Activated naive CD4-positive, alpha-beta T cell treated with anti-CD3 and anti-CD28 coated beads, Interleukin-2, amount 50 U/mL, for 72 hours (primary cell): ENCODE data around the gene SUN5. TPM values are rescaled to one million over a fixed set of nuclear protein-coding genes. Genes with fewer than 3 reads are reported as not detected.
A peak's percentile ranks its signal among the peaks of the same experiment; 100 is the strongest.
"Not testable (repeated sequence)": the region's sequence is repeated elsewhere in the genome, so short reads cannot be mapped to it uniquely, and the experiment has no call there.

Source experiments
- ATAC-seq, 2 donors: fragments of 150-1000 bp; cut with Tn5 transposase; 2 replicates each; pipeline ENCODE4 v1.10.0; 2021; ENCODE audit warnings: mild to moderate bottlenecking in 2 of 2, moderate library complexity in 2 of 2
- DNase-seq, 2 donors: peaks; one replicate each; pipeline ENCODE4 v3.0.0; 2021 to 2022; ENCODE audit warnings: low spot score in 2 of 2
- H3K27ac Mint-ChIP-seq, 2 donors: one replicate each; pipeline ENCODE4 v1.8.0; 2022; ENCODE audit warnings: mild to moderate bottlenecking in 2 of 2, mixed read lengths in 2 of 2
- H3K36me3 Mint-ChIP-seq, 2 donors: one replicate each; pipeline ENCODE4 v1.8.0; 2022; ENCODE audit warnings: mixed read lengths in 2 of 2
- H3K9me3 Mint-ChIP-seq, 2 donors: one replicate each; pipeline ENCODE4 v1.8.0; 2022; ENCODE audit warnings: mixed read lengths in 2 of 2
- total RNA-seq, 2 donors: library from RNA; stranded (reverse); gene quantifications; one replicate each; pipeline ENCODE4 v1.2.3, GENCODE V29; 2022

SUN5 gene, protein sequence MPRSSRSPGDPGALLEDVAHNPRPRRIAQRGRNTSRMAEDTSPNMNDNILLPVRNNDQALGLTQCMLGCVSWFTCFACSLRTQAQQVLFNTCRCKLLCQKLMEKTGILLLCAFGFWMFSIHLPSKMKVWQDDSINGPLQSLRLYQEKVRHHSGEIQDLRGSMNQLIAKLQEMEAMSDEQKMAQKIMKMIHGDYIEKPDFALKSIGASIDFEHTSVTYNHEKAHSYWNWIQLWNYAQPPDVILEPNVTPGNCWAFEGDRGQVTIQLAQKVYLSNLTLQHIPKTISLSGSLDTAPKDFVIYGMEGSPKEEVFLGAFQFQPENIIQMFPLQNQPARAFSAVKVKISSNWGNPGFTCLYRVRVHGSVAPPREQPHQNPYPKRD
- total RNA-seq = not detected

DNA sequence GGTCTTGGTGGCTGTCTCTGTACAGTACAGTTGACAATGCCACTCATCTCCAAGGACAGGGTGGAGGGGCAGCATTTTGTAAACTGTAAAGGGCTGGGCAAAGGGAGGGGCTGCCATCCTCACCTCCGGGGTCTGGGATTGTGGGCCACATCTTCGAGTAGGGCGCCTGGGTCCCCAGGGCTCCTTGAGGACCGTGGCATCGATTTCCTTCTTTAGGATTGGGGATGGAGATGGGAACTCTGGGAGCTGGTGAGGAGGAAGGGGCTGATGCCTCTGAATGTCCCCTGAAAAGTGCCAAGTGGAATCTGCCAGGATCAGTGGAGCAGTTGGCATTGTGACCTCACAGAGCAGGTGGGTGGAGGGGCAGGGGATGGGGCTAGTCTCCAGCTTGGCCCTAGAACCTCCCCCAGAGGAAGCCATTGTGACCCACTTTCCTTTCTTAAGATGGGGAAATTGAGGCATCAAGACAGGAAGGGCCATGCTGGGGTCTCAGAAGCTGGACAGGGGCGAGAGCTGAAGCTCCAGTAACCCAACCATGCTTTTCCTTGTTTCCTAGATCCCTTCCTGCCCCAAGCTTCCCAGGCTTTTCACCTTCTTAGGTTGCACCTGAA is at the start of gene SUN5:
SUN5 (minus strand) TSS at position 293 of the 611 bp plus-strand sequence; CDS start at position 200, 93 bp downstream.
- Mint-ChIP-seq H3K27ac (peak within 1 kb of the TSS in 1 of 2 donors; percentile 48), H3K36me3 (no peaks in the 10 kb centered on the region), H3K9me3 (peaks cover 0 to 4% of the 10 kb centered on the region in 2 donors)
- no peak for DNase-seq
- ATAC-seq = no peak

DNA sequence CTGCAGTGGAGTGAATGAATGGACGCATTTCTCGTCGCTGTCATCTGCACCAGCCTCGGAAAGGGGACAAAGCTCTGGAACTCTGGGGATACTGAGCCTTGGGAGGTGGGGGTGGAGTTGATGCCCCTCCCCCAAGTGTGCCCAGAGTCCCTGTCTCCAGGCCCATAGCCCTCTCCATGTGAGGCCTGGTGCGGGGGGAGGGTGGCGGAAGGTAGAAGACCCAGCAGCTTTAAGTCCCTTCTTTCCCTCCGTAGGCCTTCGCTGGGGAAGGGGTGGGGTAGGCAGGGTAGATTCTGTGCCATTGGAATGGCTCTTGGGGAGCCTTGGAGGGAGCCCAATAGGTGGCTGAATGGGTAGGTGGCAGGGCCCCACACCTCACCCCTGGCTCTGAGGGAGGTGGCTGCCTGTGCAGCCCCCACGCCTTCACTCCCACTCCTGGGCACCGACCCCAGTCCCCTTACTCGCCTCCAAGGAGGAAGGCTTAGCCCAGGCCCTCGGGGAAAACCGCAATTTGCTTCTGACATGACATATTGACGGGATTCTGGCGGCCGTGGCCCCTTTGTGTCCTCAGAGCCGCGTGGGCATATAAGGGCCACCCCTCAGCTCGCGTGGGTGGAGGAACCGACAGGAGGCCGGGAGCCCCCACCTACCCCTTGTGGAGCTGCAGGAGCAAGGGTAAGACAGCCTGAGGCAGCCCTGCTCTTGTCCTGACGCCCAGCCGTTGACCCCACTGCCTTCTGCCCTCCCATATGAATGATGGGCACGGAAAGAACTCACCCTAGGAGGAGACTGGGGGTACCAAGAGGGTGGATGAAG is 49.3 kb upstream of the SUN5 start, which contains the start of gene BPIFB3:
BPIFB3 (plus strand) TSS at position 613 of the 816 bp plus-strand sequence. CDS start 1,533 bp downstream, outside the sequence.
- H3K36me3 Mint-ChIP-seq = no peaks in the 10 kb centered on the region

DNA sequence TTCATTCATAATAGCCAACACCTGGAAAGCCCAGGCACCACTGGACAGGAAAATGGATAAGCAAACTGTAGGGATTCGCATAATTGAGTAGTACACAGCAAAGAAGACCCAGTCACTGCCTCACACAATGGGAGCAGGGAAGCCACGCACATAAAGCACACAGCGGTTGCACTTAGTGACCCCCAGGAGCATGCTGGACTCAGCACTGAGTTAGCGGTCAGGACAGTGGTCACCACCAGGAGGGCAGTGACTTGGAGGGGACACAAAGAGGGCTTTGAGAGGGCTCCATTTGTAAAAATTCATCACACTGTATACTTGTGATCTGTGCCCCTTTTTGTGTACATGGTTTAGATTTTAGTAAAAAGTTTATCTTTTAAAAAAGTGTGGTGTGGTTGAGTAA is 47.1 kb upstream of the SUN5 start:
- DNase-seq (no peak), ATAC-seq (no peak)
- no peak overlapping the region for H3K27ac Mint-ChIP-seq
- H3K36me3 Mint-ChIP-seq = no peaks in the 10 kb centered on the region
- no peaks in the 10 kb centered on the region for H3K9me3 Mint-ChIP-seq

More for the DNA sequence above, 49.3 kb upstream of the SUN5 start, which contains the start of gene BPIFB3:
- Mint-ChIP-seq H3K9me3 (no peaks in the 10 kb centered on the region), H3K27ac (peak within 1 kb of the TSS in 1 of 2 donors; percentile 37)
- ATAC-seq (no peak), DNase-seq (no peak)

DNA sequence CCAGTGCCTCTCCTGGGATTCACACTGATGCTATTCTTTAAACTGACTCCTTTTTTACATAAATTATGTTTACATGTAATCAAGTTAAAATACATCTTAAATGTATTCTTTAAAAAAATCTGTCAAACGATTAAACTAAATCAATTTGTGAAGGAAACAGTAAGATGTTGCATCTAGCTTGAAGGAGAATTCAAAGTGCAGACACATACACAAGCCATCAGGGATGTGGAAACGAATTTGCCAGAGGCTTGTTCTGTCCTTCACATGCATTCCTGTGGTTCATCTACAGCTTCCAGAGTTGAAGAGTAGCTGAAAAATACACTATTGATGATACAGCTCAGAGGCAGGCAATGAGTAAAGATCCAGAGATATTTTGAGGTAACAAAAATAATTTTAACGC is 42.2 kb upstream of the SUN5 start:
- ATAC-seq (no peak), DNase-seq (no peak)
- Mint-ChIP-seq H3K27ac (no peak overlapping the region), H3K36me3 (peaks cover 6 to 12% of the 10 kb centered on the region in 2 donors), H3K9me3 (peaks cover 12% of the 10 kb centered on the region in 2 donors)

DNA sequence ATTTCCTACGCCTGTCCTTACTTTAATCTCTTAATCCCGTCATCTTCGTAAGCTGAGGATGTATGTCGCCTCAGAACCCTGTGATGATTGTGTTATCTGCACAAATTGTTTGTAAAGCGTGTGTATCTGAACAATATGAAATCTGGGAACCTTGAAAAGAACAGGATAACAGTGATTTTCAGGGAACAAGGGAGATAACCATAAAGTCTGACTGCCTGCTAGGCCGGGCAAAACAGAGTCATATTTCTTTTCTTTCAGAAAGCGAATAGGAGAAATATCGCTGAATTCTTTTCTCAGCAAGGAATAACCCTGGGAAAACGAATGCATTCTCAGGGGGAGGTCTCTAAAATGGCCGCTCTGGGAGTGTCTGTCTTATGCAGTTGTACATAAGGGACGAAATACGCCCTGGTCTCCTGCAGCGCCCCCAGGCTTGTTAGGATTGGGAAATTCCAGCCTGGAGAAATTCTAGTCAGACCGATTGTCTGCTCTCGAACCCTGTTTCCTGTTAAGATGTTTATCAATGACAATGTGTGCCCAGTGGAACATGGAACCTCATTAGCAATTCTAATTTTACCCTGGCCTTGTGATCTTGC is 41.0 kb upstream of the SUN5 start:
- not testable (repeated sequence) for H3K27ac Mint-ChIP-seq, DNase-seq, ATAC-seq
- peaks cover 6 to 12% of the 10 kb centered on the region in 2 donors for H3K36me3 Mint-ChIP-seq
- H3K9me3 Mint-ChIP-seq = peaks cover 12% of the 10 kb centered on the region in 2 donors

DNA sequence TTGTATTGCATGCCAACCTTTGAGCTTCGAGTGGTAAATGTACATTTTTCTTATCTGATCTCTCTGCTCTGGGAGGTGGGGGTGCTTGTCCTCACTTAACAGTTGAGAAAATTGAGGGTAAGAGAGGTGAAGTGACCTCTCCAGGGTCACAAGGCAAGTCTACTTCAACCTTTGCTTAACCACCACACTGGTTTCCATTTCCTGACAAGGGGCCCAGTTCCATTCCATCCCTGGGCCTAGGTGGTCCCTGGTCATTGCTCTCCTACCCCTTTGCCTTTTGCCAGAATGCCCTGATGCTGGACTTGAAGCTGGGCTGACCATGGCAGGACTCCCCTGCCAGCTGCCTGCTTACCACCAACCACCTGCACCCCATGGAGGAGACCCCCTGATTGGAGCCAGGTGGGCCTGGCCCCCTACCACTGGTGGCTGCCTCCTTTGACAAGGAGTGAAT is 39.5 kb upstream of the SUN5 start:
- no peak overlapping the region for H3K27ac Mint-ChIP-seq
- DNase-seq (no peak), ATAC-seq (no peak)
- peaks cover 6 to 12% of the 10 kb centered on the region in 2 donors for H3K36me3 Mint-ChIP-seq
- H3K9me3 Mint-ChIP-seq = peaks cover 12% of the 10 kb centered on the region in 2 donors

DNA sequence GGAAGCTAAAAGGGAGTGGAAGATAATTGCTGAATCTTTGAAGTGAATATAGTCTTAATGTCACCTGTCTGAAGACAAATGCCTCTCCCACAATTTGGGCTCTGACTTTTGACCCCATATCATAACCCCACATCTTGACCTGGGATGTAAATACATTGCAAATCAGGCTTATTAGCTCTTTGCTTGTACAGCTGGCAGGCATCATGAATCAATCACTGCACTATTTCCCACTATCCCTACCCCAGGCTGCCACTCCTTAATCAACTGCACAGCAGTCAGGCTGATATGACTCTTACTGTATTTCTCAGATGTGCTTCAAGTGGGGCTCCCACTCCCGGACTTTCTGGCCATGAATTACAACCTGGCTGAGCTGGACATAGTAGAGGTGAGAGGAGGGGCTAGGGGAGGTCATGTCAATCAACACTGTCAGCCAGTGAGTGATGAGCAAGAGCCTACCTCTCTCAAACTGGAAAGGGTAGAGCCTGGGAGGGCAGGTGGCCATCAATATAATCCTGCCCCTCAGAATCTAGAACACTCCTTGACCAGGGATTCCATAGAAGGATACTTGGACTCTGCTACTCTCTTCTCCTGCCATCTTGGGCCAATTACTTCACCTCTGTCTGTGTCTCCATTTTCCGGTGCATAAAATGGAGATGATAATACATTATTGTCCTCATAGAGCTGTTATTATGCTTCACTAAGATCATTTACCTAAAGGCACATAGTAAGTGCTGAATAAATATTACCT is 38.9 kb upstream of the SUN5 start:
- H3K36me3 Mint-ChIP-seq = peaks cover 6 to 12% of the 10 kb centered on the region in 2 donors
- no peak overlapping the region for H3K27ac Mint-ChIP-seq
- DNase-seq (no peak), ATAC-seq (no peak)
- peaks cover 12 to 17% of the 10 kb centered on the region in 2 donors for H3K9me3 Mint-ChIP-seq

DNA sequence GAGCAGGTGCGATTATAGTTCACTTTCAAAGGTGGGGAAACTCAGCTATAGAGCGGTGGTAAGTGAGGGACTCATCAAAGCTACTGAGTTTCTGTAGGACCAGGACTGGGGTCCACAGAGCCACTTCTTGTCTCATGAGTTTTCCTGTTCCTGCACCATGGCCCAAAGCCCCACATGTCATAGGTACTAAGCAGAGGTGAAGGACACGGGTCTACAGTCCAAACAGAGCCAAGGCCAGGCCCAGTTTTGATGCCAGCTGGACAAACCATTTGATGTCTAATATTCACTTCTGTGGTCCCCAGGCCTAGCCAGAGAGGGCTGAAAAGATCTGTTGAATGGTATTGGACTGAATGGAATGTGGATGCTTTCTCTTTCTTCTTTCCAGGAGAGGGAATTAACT is 38.2 kb upstream of the SUN5 start:
- no peak for DNase-seq
- no peak overlapping the region for H3K27ac Mint-ChIP-seq
- ATAC-seq = no peak
- peaks cover 12 to 22% of the 10 kb centered on the region in 2 donors for H3K9me3 Mint-ChIP-seq
- peaks cover 6 to 12% of the 10 kb centered on the region in 2 donors for H3K36me3 Mint-ChIP-seq

DNA sequence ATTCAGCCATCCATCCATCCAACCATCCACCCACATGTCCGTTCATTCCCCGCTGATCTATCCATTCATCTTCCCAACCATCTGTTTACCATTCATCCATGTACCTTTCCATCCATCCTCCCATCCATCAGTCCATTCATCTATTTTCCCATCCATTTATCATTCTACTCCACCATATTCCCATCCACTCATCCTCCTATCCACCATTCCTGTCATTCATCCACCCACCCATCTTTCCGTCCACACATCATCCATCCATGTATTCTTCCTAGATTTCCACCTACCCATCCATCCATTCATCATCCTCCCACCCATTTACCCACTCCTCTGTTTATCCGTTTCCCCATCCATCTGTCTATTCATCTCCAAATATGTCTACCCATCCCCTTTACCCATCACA is 34.0 kb upstream of the SUN5 start:
- ATAC-seq (no peak), DNase-seq (no peak)
- Mint-ChIP-seq H3K27ac (no peak overlapping the region), H3K9me3 (peaks cover 2 to 12% of the 10 kb centered on the region in 2 donors), H3K36me3 (no peaks in the 10 kb centered on the region)

DNA sequence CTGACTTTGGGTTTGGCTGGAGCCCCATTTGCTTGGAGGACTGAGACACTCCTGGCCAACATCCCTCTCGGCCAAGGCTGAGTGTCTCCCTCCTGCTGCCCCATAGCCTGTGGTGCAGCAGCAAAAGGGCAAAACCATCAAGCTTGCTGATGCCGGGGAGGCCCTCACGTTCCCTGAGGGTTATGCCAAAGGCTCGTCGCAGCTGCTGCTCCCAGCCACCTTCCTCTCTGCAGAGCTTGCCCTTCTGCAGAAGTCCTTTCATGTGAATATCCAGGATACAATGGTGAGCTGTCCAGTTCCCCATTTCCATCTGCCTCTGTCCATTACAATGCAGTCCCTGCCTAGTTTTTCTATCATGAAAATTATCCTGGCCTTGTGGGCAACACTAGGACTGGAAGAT is 33.2 kb upstream of the SUN5 start:
- Mint-ChIP-seq H3K9me3 (peaks cover 4 to 14% of the 10 kb centered on the region in 2 donors), H3K27ac (no peak overlapping the region), H3K36me3 (no peaks in the 10 kb centered on the region)
- DNase-seq (no peak), ATAC-seq (no peak)

DNA sequence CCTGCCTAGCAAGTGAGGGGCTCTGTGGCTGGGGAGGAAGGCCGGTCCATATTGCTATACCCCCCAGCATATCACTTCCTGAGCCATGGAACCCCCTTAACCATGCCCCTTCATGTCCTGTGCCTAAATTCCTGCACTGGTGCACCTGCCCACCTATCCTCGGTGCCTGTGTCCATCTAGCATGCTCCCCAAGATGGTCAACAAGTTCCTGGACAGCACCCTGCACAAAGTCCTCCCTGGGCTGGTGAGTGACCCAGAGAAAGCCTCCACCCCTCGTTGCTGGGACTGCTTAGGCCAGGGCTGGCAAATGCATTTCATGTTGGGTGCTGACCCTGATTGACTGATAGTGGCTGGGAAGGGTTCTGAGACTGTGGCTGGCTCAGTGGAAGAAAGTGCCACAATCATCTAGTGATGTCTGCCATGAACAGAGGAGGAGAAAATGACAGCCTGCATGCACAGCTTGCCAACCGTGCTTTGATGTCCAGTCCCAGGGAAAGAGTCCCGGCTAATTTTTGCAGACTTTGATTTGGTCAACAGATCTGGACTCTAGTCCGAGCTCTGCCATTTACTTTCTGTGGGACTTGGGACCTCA is 30.8 kb upstream of the SUN5 start:
- Mint-ChIP-seq H3K36me3 (no peaks in the 10 kb centered on the region), H3K27ac (no peak overlapping the region), H3K9me3 (peaks cover 4 to 14% of the 10 kb centered on the region in 2 donors)
- DNase-seq (no peak), ATAC-seq (no peak)

DNA sequence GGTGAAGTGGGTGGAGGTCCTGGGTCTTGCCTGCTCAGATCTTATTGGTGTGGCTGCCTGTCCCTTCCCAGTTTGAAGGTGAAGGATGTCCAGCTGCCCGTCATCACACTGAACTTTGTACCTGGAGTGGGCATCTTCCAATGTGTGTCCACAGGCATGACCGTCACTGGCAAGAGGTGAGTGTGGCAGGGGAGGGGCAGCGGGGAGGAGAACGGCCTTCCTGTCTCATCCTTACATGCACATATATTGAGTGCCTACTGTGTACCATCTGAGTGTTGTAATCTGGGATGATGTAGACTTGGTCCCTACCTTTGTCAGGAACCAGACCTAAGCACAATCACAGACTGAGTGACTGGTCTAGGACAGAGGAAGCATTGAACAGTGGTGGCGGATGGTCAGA is 29.9 kb upstream of the SUN5 start:
- no peak overlapping the region for H3K27ac Mint-ChIP-seq
- ATAC-seq = no peak
- H3K36me3 Mint-ChIP-seq = no peaks in the 10 kb centered on the region
- H3K9me3 Mint-ChIP-seq = peaks cover 4 to 14% of the 10 kb centered on the region in 2 donors
- DNase-seq = no peak

DNA sequence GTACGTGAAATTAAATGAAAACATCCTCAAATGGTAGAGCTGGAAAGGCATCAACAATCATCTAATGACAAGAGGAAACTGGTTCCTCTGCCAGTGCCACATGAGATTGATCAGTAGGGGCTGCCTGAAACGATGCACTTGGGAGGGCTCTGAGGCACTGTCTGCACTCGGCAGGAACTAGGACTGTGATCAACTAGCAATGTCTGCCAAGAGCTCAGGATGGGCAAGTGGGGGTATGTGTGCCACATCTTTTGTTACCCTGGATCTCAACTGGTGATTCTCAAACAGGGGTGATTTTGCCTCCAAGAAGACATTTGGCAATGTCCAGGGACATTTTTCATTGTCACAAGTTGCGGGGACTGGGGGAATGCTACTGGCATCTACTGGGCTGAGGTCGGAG is 29.1 kb upstream of the SUN5 start:
- Mint-ChIP-seq H3K27ac (no peak overlapping the region), H3K36me3 (no peaks in the 10 kb centered on the region), H3K9me3 (peaks cover 4 to 11% of the 10 kb centered on the region in 2 donors)
- no peak for ATAC-seq
- DNase-seq = no peak

DNA sequence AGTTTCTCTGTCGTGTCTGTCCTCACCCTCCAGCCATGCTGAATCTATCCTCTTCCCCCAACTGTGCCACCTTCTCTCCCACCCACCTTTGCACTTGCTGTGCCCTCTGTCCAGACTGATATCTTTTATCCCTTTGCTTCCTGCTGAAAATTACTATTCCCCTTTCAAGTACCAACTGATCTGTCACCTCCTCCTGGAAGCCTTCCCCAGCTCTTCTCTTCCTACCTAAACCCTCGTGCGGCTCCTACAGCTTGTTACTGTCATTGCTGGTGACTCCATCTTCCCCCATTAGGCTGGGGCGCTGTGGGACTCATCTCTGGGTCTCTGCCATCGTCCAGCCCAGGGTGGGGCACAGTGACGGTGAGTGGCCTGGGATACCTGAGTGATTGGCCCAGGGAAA is 28.3 kb upstream of the SUN5 start:
- DNase-seq = no peak
- peak overlapping the region in 1 of 2 donors; percentile 30 for H3K27ac Mint-ChIP-seq
- H3K36me3 Mint-ChIP-seq = no peaks in the 10 kb centered on the region
- no peak for ATAC-seq
- peaks cover 4 to 5% of the 10 kb centered on the region in 2 donors for H3K9me3 Mint-ChIP-seq

DNA sequence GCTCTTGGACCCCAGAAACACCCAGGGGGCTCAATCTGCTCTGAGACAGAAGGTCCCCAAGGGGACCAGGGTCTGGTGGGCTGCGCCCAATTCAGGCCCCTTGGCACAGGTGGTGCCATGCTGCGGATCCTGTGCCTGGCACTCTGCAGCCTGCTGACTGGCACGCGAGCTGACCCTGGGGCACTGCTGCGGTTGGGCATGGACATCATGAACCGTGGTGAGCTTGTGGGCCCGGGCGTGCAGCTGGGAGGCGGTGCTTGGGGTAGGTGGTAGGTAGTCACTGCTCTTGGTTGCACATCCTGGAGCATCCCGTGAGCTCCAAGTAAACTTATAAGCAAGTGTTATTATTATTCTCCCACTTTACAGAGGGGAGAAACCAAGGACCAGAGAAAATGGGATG is 27.3 kb upstream of the SUN5 start, which contains the start of gene BPIFB6:
BPIFB6 (plus strand) TSS at position 118 of the 400 bp plus-strand sequence; CDS start at position 118, 0 bp downstream.
- ATAC-seq (no peak), DNase-seq (no peak)
- no peaks in the 10 kb centered on the region for H3K36me3 Mint-ChIP-seq
- peak within 1 kb of the TSS in 1 of 2 donors; percentile 30 for H3K27ac Mint-ChIP-seq
- H3K9me3 Mint-ChIP-seq = peaks cover 4 to 5% of the 10 kb centered on the region in 2 donors
